GM19328 (cell line): ENCODE measurements around the gene SCAF11.

ENCODE experiments used
- ATAC-seq: cut with Tn5 transposase; IDR thresholded peaks from one replicate; pipeline ENCODE4 v1.9.1; 2021; ENCODE audit warnings: mild to moderate bottlenecking, moderate library complexity; ENCODE audit not compliant: unreplicated experiment

SCAF11 gene

DNA sequence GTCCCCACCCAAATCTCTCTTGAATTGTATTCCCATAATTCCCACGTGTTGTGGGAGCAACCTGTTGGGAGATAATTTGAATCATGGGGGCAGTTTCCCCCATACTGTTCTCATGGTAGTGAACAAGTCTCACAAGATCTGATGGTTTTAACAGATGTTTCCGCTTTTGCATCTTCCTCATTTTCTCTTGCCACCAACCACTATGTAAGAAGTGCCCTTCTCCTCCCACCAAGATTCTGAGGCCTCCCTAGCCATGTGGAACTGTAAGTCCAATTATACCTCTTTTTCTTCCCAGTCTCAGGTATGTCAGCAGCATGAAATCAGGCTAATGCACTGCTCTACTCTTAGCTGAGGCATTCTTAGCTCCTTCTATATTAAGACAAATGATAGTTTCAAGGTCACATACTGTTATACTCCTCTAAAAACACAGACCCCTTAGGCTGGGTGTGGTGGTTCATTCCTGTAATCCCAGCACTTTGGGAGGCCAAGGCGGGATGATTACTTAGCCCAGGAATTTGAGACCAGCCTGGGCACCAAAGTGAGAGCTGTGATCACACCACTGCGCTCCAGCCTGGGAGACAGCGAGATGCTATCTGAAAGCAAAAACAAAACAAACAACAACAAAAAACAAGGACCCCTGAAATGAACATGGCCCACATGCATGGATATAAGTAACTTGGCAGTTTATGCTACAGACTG lies 3.6 kb downstream of the SCAF11 start:
- no peak for ATAC-seq

DNA sequence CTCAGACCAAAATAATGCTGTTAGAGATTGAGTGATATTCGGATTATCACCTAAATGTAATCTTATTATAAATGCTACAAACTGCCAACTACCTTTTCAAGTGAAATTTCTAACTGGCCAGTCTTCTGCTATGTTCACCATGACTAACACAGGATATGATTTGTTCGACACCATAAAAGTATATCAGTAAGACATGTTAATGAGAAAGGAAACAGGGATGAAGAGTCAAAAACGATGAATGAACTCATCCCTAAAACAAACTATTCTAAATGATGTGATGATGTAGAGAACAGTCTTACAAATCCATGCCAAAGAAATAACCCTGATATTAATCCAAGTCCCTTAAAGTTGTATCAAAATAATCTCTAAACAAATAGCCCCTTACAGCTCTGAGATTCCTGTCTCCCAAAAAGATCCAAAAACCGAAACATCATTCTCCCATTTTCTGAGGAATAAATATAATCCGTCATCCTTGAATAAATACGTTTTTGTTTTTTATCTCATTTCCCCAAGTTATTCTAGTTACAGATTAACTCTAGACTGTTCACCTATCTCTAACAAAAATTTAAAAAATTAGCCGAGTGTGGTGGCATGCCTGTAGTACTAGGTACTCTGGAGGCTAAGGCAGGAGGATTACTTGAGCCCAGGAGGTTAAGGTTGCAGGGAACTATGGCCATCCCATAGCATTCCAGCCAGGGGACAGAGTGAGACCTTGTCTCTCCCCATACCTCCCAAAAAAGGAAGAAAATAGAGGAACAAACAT lies 9.1 kb downstream of the SCAF11 start:
- ATAC-seq, result no peak

- no peak for ATAC-seq
Measured at GRCh38 chr12:45980540-45980939, 9.8 kb downstream of the SCAF11 start.

DNA sequence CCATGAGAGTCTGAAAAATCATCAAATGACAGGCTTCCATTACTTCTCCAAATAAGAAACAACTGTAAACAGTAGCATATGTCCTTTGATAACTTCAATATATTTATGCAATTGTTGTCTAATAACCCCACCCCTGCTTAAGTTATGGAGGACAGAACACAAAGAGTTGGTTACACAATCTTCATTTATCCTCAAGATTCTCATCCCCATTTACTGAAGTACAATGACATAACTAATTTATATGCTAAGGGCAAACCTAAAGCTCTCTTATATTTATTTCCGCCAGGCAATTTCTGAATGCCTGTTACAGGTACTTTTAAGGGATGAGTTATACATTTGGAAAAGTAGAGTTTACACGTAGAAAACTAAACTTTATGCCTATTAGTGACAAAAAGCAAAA lies 12.3 kb downstream of the SCAF11 start:
- no peak for ATAC-seq

- ATAC-seq, result no peak
Measured at GRCh38 chr12:45977620-45978019, 12.8 kb downstream of the SCAF11 start.

GRCh38 chr12:45975506-45975905 lies 14.9 kb downstream of the SCAF11 start:
- ATAC-seq, result no peak

DNA sequence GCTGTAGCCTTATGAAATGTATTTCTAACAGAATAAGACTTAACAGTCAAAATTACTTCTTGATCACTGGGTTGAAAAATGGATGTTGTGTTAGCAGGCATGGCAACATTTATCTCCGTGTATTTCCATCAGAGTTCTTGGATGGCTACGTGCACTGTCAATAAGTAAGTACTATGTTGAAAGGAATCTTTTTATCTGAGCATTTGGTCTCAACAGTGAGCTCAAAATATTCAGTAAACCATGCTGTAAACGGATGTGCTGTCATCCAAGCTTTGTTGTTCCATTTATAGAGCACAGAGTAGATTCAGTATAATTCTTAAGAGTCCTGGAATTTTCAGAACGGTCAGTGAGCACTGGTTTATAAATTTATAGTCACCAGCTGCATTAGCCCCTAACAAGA lies 15.5 kb downstream of the SCAF11 start:
- no peak for ATAC-seq

GRCh38 chr12:45974171-45974719 lies 16.1 kb downstream of the SCAF11 start:
- ATAC-seq, result no peak

- ATAC-seq, result no peak
Measured at GRCh38 chr12:45973526-45973925, 16.8 kb downstream of the SCAF11 start.

DNA sequence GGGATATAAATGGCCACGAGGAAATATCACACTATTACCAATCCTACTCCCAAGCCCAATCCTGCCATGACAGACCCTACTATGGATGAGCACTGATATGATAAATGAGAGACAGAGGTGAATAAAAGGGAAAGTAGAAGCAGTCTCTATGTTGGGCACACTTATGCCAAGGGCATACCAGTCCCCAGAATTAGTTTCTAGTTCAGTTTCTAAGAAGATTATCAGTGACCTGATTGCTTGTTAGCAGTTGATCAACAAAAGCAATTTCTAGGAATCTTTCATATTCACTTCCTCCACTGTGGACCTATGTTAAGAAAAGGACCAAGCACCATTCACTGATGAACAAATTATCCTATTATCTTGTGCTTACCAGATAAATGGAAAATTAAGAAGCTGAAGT lies 20.0 kb downstream of the SCAF11 start:
- ATAC-seq, result no peak

GRCh38 chr12:45969084-45969483 lies 21.3 kb downstream of the SCAF11 start:
- no peak for ATAC-seq

DNA sequence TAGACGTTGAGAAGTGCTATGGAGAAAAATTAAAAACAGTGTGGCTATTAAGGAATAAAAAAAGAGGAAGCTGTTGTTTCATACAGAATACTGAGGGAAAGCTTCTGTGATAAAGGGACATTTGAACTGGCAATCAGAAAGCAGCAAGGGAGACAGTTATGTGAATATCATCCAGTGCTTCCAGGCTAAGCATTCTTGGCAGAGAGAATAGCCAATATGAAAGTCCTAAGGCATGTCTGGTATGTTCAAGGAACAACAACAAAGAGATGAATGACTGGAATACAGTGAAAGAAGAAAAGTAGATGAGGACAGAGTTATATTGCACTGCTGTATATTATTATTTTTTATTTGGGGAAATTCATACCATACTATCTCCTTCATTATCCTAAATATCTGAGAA lies 23.9 kb downstream of the SCAF11 start:
- ATAC-seq, result no peak

GRCh38 chr12:45962553-45963325 lies 27.6 kb downstream of the SCAF11 start:
- ATAC-seq, result no peak

- ATAC-seq, result no peak
Measured at GRCh38 chr12:45959728-45960127, 30.6 kb downstream of the SCAF11 start.

GRCh38 chr12:45959025-45959424 lies 31.3 kb downstream of the SCAF11 start:
- no peak for ATAC-seq

DNA sequence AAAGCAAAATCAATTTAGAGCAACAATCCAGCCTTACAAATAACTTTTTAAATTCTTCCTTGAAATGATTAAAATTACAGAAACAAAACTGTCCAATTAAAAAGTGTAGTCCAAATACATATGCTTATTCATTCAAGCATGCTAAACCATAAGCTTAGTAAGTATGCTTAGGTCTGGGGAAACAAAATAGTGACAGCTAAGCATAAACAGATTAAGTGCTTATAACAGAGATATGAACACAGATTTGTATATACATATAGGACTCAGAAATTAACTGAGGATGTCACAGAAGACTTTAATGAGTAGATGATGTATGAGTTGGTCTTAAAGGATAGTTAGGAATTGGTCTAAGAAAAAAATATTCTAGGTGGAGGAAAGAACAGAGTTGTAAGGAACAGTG lies 41.8 kb downstream of the SCAF11 start:
- no peak for ATAC-seq

GRCh38 chr12:45946435-45946834 lies 43.9 kb downstream of the SCAF11 start:
- no peak for ATAC-seq

GRCh38 chr12:45944771-45945170 lies 45.6 kb downstream of the SCAF11 start:
- no peak for ATAC-seq

DNA sequence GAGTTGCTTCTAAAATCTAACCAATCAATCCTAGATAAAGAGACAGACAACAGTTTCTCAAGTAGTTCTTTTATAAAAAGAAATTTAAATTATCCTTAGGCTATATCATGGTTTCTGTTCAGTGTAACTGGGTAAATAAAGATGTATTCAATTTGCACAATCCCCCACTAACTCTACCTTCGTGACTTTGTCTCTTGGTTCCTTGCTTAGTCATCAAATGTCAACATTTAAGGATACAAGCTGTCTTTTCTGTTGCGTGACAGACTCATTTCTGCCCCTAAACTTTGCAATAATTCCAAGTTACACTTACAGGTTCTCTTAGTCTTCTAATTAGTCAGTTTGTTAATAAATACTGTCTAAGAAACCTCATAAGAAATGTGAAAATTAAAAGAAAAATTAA lies 50.6 kb downstream of the SCAF11 start:
- no peak for ATAC-seq

- no peak for ATAC-seq
Measured at GRCh38 chr12:45938566-45938965, 51.8 kb downstream of the SCAF11 start.

- no peak for ATAC-seq
Measured at GRCh38 chr12:45934956-45935355, 55.4 kb downstream of the SCAF11 start.

GRCh38 chr12:45933504-45933903 lies 56.9 kb downstream of the SCAF11 start:
- no peak for ATAC-seq
